Esophagus mucosa (tissue), 1 donor: ENCODE measurements around the gene MPPE1. TPM values are rescaled to one million over a fixed set of nuclear protein-coding genes. Genes with fewer than 3 reads are reported as not detected.
"Not testable (repeated sequence)": the region's sequence is repeated elsewhere in the genome, so short reads cannot be mapped to it uniquely, and the experiment has no call there.

Experiments
- ATAC-seq: fragments of 200-7000 bp; cut with Tn5 transposase; one replicate; pipeline ENCODE4 v1.9.1; 2020
- total RNA-seq: library from RNA; stranded (reverse); gene quantifications from one replicate; pipeline ENCODE4 v1.2.4, GENCODE V29; 2023
- donor health status: DM: yes; HTN: yes; CAD: no.

MPPE1 gene
- total RNA-seq, 1 donor from 2014 or later = 25.7 TPM

DNA sequence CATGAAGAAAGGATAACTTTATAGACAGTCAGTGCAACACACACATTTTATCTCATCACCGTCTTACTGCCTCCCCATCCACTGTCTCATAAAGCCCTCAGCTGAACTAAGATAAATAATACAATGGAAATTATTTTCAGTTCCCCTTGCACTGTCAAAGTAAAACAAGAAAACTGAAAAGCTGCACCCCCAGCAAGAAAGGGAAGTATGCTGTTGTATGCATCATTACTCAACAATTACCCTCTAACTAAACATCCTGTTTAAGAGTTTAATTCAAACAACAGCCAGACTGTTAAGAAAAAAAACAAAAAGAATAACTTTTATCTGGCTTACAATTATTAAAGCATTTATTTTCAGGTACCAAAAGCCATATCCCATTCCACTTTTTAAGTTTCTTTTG lies 25.0 kb downstream of the MPPE1 start:
- no peak for ATAC-seq

DNA sequence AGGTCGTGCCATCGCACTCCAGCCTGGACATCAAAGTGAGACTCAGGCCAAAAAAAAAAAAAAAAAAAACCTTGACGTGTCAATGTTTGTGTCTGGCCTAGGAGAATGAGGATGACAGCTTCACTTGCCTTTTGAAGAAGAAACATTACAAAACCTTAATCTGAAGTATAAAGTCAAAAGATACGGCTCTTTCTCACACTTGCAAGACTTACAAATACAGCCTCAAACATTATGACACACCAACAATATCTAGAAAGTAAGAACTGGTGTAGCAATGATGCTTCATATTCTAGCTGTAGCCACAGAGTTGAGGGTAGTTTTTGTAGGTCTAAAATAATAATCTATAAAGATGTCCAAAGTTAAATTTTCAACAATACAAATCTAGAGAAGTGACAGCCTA lies 25.5 kb downstream of the MPPE1 start:
- ATAC-seq = no peak

DNA sequence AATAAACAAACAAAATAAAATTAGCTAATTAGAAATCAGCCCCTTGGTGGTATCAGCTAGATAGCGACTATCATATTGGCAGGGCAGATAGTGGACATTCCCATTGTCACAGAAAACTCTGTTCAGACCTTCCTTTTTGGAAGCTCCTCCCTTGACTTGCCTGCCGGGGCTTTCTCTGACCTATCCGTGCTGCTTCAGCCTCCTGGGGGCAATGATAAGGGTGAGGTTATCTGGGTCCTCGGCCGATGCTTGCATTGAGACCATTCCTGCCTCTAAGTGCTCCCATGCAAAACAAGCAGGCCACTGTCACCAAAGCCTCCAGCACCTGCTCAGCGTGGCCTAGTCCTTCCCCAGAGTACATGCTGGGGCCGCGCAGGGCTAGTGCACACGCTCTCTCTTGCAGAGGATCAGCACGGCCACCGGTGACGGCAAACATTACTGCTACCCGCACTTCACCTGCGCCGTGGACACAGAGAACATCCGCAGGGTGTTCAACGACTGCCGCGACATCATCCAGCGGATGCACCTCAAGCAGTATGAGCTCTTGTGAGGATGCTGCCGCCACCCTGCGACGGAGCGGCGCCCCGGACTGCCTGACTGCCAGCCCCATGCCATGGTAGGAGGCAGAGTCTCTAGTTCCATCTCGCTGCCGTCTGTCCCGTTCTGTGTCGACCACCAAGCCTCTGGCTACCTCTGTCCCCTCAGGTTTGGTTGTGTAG lies 27.4 kb downstream of the MPPE1 start:
- ATAC-seq = peak; percentile 14

DNA sequence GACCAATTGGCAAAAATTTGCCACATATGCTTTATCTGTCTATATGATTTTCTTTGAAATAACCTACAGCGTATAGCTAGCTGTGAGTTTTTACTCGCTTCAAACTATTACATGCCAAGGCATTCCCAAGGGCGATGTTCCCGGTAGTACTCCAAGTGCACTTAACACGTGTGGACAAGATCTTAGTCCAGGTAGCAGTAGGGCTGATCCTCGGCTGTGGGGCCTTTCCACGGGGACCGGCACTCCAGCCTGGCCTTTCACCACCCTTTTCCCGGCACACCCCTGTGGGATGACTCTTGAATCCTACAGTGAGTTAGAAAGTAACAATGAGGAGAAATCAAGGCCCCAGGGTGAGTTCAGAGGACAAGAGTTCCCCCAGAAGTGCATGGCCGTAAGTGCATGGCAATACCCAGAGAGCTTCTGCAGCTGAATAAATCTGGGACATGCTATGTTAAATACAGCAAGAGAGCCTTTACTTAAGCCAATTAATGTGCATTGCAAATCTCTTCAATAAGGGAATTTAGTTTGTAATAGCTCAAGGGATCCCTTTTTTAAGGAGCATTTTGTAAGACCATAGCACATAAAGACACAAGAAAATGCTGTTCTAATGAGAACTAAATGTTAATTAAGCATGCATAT lies 30.5 kb downstream of the MPPE1 start:
- no peak for ATAC-seq

DNA sequence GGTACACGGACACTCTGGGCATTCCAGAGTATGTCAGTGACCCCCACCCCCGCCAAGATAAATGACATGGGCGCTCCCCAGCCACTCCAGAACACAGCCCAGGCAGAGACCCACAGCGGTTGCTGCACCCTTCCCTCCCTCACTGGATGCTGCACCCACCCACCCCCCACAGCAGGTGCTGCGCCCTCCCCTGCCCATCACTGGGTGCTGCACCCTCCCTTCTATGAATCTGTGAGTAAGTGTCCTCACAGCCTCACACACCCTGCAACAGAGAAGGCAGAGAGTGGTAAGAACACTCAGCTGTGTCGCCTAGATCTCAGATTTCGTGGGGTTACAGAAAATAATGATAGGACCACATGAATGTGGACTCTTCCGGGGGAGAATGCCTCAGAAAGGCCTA lies 33.4 kb downstream of the MPPE1 start:
- peak; percentile 6 for ATAC-seq

DNA sequence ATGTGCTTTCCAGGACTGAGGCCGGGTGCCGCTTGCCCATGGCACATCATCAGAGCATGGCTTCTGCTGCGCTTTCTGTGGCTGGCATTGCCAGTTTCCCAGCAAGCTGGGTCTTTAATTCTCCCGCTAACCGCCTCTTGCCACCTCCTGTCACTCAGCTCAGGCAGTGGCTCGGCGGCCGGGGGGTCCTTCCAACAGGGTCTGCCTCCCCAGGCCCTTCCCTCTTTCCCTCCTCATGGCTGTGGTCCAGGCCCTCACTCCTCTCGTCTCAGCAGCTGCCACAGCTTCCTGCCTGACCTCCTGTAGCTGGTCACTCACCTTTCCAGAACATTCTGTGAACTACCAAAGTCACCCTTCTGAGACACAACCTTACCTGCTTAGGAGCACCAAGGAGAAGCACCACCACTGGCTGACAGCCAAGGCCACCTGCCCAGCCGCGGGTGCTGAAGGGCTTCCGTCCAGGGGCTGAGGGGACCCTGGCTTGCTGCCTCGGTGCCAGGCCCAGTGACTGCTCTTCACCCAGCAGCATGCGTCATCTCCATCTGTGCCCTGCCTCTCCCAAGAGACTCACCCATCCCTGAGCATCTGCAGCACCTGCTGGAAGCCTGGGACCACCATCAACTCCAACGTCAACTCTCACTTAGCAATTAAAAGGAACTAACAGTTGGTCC lies 34.3 kb downstream of the MPPE1 start:
- no peak for ATAC-seq

DNA sequence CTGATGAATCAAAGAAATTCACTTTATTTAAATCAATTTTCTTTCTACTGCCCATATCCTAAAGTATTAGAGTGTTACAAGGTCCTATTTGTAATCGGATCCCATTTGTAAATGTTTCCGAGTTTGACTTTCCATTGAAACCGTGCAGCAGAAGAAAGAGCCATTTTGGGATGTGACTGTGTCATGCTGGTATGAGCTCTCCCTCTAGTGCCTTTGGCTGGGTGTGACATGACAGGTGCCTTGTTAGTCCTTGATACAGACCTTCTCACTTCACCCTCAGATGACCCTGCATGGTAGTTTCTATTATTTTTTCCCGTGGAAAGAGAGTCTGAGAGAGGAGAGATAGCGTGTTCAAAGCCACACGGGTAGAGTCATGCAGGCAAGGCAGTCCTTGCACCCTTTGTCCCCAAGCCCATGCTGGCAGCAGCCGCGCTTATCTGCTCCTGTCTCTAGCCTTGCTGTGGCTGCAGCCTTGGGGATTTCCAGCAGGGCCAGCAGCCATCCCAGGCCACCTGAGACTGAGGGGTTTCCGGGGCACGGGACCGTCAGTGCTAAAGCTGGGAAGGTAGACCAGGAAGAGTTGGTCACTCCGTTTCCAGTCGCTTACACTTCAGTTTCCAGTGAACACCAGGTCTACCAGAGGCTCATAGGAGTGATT lies 35.5 kb downstream of the MPPE1 start:
- peak; percentile 62 for ATAC-seq

DNA sequence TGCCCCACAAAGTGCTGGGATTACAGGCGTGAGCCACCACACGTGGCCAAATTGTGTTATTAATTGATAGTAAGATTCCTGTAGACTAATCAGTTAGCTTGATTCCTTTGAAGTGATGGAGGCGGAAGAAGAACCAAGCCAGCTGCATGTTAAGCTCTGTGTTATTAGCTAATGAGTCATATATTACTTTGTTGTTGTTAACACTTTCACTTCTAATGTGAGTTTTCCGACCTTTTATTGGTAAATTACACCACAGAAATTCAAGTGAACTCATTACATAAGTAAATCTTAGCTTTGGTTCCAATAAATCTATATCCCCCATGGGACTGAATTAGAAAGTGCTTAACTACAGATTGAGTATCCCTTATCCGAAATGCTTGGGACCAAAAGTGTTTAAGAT lies 36.6 kb downstream of the MPPE1 start:
- ATAC-seq = peak; percentile 58

DNA sequence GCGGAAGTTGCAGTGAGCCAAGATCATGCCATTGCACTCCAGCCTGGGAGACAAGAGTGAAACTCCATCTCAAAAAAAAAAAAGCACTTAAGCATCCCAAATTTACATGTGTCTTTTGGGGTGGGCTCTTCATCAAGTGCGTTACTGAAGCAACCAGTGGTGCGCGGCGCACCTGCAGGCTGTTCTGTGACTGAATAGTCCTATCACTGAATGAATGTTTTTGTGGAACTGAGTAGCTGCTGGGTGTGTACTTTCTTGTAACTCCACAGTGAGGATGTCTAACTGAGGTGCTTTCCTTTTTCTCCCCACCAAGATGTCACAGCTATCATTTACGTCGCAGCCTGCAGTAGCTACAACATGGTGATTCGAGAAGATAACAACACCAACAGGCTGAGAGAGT lies 39.9 kb downstream of the MPPE1 start:
- ATAC-seq = no peak

DNA sequence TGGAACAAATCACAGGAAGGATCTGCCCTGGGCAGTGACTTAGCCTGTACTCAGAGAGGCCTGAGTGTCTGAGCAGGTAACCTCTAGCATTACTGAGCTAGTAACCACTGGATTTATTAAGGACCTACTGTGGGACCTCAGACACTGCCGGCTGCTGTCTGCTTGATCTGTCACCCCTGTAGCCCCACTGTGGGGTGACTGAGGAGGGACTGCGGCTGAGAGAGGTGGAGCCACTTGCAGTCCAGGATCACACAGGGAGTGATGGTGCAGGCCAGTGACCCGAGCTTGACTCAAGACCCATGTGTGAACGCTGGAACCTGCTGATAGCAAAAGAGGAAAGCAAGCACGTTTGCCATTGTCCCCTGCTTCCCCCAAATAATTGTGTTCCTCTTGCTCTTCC lies 41.4 kb downstream of the MPPE1 start:
- no peak for ATAC-seq

DNA sequence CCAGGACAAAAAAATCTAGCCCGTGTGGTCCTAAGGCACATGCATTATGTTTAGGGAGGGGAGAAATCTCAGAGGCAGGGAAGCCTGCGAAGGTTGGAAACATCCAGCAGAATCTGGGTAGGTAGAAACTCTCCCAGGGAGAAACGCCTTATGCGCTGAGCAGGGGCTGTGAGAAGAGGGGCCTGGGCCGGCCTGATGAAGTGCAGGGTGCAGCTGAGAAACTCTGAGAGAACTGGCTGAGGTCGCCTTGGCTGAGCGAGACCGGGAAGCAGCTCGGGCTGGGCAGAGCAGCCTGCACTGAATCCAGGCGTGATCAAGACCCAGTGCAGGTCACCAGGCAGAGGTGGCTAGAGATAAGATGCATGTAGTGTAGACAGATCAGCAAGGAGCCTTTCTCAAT lies 41.8 kb downstream of the MPPE1 start:
- ATAC-seq = no peak

DNA sequence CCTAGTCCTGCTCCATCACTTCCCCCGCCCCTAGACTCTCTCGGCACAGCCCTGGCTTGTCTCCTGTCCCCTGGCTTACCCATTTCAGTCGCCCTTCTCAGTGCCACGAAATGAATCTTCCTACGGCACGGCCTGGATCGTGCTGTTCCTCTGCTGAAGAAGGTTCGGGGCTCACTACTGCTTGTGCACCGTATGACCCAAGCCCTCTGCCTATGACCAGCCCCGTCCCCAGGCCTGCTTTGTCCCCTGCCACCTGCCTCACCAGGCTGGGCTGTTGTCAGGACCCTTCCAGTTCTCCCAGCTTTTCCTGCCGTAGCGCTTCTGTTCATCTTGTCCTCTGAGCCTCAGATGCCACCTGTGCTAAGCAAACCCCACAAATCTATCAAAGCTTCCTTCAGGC lies 43.0 kb downstream of the MPPE1 start:
- no peak for ATAC-seq

DNA sequence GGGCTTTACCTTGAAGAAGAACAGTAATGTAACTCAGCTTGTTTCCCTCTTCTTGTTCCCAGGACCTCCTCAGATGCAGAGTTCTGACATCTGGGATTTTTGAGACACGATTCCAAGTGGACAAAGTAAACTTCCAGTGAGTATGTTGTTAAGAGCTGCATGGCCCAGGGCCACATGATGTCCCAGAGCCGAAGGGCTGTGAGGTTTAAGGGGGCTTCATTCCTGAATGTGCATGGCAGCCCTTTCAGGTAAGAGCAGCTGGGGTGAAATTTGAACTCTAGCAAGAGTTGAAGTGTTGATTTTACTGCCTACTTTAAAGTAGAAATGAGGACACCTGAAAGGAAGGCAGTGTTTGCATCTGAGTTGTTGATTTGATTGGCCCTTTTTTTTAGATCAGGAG lies 43.6 kb downstream of the MPPE1 start:
- no peak for ATAC-seq

DNA sequence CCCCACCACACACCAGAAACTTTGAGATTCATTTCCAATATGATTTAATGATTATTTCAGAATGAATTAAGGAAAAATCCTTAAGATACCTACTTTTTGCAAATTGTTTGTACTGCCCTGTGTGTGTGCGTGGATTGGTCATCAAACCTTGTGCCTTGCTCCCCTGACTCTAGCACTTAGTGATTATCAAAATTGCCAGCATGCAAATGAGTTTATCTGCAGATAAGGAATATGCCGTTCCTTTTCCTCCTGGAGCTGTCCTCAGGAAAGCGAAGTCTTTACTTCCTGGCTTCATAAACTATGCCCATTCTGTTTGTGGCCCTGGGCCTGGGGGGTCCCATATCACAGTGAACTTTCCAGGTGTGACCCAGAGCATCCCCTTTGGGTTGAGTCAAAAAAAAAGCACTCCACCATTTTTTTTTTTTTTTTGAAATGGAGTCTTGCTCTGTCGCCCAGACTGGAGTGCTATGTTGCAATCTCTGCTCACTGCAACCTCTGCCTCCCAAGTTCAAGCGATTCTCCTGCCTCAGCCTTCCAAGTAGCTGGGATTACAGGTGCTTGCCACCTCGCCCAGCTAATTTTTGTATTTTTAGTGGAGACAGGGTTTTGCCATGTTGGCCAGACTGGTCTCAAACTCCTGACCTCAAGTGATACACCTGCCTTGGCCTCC lies 45.5 kb downstream of the MPPE1 start:
- no peak for ATAC-seq

DNA sequence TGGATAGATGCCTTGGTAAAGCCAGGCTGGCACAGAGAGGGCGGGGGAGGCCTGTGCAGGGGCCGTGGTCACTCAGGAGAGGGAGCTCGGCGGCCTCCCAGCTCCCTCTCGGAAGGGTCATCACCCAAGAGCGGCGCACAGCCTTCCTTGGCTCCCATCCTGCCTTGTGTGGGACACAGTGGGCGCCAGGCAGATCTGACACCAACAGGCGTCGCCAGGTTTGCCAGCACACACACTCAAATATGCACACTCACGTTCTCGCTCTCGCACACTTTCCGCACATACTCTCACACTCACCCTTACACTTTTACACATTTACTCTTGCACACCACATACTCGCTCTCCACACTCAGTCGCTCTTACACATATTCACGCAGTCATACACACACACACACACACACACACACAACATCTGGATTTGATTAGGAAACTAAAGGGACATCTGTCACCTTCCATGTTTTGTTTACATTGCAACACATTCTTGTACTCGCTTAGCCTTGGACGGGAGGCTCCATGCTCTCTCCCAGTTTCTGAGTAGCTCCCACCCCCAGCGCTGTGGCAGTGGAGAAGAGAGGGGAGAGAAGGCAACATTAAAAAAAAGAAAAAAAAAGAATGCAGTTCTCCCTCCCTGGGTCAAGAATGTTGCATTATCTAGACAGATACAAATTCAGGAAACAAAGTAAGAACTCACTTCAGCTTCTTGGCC lies 46.4 kb downstream of the MPPE1 start:
- no peak for ATAC-seq

DNA sequence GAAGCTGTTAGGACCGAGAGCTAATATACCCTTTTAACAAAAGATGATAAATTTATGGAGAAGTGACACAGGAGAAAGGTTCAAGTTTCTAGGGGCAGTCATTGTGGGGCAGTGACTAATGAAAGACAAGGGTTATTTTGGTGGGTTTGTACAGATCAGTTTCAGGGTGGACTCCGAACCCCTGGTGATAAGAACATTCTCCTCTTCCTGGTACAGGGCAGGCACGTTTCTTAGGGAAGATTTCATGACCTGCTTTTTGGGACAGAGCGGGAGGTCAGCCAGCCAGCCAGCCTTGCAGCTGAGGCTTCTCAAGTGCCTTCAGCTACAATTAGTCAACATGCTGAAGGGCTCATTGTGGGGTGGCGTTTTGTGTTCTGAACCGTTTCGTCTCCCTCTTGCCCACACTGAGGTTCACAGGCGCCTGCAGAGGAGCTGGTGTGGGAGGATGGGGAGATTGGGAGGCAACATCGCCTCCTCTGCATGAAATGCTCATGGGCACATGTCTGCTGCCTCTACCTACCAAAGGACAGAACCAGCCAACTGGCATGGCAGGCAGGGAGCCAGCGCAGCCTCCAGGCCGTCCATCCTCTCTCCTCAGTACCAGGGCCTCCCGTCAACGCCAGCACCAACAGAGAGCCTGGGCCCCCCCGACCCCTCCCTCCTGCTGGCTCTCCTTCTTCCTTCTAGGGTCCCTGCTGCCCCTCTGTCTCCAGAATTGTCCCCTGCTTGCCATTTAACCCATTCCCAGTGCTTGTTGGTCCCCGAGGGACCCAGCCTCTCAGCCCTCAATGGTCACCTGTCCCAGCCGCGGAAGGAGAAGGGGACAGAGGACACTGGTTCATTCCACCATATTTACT lies 47.3 kb downstream of the MPPE1 start:
- ATAC-seq = no peak

DNA sequence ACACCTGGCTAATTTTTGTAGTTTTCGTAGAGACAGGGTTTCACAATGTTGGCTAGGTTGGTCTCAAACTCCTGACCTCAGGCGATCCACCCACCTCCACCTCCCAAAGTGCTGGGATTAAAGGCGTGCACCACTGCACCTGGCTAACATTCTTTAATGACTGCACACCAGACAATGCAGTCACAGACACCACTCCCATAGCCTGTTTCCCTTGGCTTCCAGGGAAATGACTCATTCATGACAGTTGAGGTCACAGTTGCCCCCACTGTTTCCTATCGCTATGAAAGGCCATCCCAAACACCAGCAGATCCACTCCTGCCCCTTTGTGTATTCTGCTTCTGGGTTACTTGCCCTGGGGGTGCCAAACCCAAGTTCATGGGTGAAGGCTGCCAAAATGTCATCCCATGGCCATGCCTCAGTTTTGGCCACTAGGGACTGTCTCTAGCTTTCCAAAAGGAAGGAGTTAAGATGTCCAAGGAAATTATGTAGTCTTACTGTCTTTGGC lies 48.2 kb downstream of the MPPE1 start:
- peak; percentile 84 for ATAC-seq

DNA sequence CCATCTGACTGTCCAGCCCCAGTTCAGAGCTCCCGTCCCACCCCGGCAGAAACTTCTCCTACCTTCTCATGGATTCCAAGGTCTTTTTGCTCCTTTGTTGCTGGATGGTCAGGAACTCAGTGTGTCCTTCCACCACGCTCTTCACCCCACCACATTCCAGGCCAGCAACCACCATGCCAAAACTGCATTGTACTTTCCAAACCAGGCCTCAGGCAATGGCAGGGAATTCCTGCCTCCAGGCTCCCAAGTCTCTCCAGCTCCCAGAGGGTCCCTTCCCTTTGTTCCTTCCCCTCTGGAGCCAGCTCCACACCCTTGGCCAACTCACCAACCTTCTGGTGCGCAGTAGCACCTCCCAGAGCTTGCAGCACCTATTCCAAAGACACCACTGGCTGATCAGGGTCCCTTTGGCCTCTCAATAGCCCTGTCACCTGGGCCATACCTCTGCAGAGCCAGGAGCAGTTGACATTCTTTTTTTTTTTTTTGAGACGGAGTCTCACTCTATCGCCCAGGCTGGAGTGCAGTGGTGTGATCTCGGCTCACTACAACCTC lies 48.8 kb downstream of the MPPE1 start:
- no peak for ATAC-seq

DNA sequence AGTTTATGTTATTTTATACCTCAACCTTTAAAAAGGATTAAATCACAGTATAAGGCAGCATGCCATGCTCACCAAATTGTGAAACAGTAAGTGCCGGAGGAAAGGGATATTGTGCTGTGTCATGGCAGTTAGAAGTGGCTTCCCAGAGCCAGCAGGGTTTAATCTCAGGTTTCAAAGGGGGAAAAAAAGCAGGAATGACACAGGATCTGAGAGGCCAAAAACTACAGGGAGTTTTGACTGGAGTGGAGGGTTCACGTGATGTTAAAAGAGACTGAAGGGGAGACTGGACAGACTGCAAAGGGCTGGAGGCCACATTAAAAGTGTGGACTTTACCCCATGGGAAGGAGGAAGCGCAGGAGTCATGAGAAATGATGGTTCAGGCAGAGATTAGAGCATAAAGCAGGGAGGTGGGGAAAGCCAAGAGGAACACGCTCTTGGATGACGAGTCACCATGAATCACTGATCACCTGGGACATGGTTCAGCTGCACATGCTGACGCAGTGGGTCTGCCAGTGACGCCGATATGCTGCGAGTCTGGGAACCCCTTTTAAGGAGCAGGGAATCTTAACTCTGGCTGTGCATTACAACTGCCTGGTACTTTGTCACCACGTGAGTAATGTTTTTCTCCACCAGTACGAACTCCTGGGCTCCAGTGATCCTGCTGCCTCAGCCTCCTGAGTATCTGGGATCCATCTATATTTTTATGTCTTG lies 50.8 kb downstream of the MPPE1 start:
- peak; percentile 93 for ATAC-seq

DNA sequence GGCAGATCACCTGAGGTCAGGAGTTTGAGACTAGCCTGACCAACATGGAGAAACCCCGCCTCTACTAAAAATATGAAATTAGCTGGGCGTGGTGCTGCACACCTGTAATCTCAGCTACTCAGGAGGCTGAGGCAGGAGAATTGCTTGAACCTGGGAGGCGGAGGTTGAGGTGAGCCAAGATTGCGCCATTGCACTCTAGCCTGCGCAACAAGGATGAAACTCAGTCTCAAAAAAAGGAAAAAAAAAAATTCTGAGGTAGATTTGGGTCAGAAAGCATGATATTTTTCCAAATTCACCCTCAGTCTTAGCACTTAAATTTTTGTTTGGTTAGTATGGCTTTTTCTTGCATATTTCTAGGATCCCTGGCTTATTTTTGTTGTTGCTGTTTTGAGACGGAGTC lies 53.6 kb downstream of the MPPE1 start:
- ATAC-seq = not testable (repeated sequence)
